ENCODE data around the gene HIBADH. TPM values are rescaled to one million over a fixed set of nuclear protein-coding genes. Genes with fewer than 3 reads are reported as not detected.

The HIBADH gene
- total RNA-seq, 1 experiment from 2014 or later, result 23.2 TPM

DNA sequence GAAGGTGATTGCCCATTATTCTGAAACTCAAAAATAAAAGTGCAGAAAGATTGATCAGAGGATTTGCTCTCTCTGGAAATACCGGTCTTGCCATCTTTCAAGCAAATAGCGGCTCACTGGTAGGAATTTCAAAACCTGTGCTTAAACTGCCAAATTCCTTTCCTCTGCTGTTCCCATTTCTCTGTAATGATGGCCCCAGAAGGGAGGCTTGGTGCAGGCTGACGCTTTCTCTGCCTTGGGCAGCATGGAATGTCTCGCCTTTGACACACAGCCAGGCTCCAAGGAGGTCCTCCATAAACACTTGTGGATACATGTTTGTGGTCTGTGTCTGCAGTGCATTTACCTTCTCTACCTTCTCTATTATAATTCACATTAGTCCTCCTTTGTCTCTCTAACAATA is 146.8 kb downstream of the HIBADH start:
- Histone ChIP-seq H3K56ac (ENCODE audit: insufficient read length, low read depth, low read length) (no peak overlapping the region), H3K9me3 (ENCODE audit: control insufficient read depth, low read depth, low read length) (no peaks in the 10 kb centered on the region), H3K4me1 (ENCODE audit: insufficient read depth, low read length) (no peaks in the 10 kb centered on the region), H3K4me2 (ENCODE audit: insufficient read depth, insufficient read length, low read length) (no peak overlapping the region), H2BK120ac (ENCODE audit: low read depth, low read length, poor library complexity, severe bottlenecking) (no peak overlapping the region), H3K79me2 (ENCODE audit: insufficient read depth, low read length) (no peaks in the 10 kb centered on the region), H2BK20ac (ENCODE audit: low read depth, low read length, poor library complexity, severe bottlenecking) (no peak overlapping the region), H2BK15ac (ENCODE audit: low read depth, low read length) (no peak overlapping the region), H4K8ac (replicated peaks; ENCODE audit: insufficient read length, low read depth, low read length) (no peak overlapping the region), H2BK5ac (ENCODE audit: insufficient read length, low read length) (no peak overlapping the region), H4K20me1 (ENCODE audit: control insufficient read depth, insufficient read depth, insufficient read length) (peaks cover 3% of the 10 kb centered on the region), H2BK12ac (ENCODE audit: insufficient read length, low read depth, low read length) (no peak overlapping the region), H3K23ac (ENCODE audit: insufficient read length, low read depth, low read length) (no peak overlapping the region), H3K14ac (ENCODE audit: insufficient read depth, low read length) (no peak overlapping the region), H3K4ac (ENCODE audit: low read depth, low read length) (no peak overlapping the region), H3T11ph (ENCODE audit: low read length) (no peak overlapping the region), H2AK5ac (ENCODE audit: insufficient read length, low read length) (no peak overlapping the region), H2AFZ (ENCODE audit: low read length) (no peak overlapping the region), H3K18ac (ENCODE audit: insufficient read length, low read depth, low read length) (no peak overlapping the region), H4K5ac (ENCODE audit: insufficient read length, low read depth, low read length) (no peak overlapping the region), H3K27me3 (ENCODE audit: insufficient read depth, low read length) (no peaks in the 10 kb centered on the region), H3K27ac (ENCODE audit: insufficient read length, low read depth, low read length) (no peak overlapping the region), H3K23me2 (ENCODE audit: insufficient read length, low read depth, low read length, poor library complexity, severe bottlenecking) (no peaks in the 10 kb centered on the region), H4K91ac (ENCODE audit: insufficient read length, low read depth, low read length) (no peak overlapping the region), H3K9ac (ENCODE audit: extremely low read depth, insufficient read length, low read length) (no peak overlapping the region), H3K79me1 (ENCODE audit: insufficient read depth, low read depth, low read length, poor library complexity, severe bottlenecking) (no peaks in the 10 kb centered on the region)
- Mint-ChIP-seq H3K36me3 (ENCODE audit: insufficient read depth in 1 of 3, low read depth in 3 of 3) (no peaks in the 10 kb centered on the region; a peak in 1 of 7 replicates), H3K27me3 (ENCODE audit: low read depth) (peaks cover 45% of the 10 kb centered on the region), H3K27ac (peak overlapping the region in 1 of 3 experiments; percentile 65; a peak in 3 of 7 replicates), H3K4me3 (peak overlapping the region; percentile 1 to 33; a peak in 2 of 5 replicates), H3K4me1 (peaks cover 28 to 31% of the 10 kb centered on the region in 2 experiments), H3K9me3 (no peaks in the 10 kb centered on the region)
- TF ChIP-seq, protein P1, sequence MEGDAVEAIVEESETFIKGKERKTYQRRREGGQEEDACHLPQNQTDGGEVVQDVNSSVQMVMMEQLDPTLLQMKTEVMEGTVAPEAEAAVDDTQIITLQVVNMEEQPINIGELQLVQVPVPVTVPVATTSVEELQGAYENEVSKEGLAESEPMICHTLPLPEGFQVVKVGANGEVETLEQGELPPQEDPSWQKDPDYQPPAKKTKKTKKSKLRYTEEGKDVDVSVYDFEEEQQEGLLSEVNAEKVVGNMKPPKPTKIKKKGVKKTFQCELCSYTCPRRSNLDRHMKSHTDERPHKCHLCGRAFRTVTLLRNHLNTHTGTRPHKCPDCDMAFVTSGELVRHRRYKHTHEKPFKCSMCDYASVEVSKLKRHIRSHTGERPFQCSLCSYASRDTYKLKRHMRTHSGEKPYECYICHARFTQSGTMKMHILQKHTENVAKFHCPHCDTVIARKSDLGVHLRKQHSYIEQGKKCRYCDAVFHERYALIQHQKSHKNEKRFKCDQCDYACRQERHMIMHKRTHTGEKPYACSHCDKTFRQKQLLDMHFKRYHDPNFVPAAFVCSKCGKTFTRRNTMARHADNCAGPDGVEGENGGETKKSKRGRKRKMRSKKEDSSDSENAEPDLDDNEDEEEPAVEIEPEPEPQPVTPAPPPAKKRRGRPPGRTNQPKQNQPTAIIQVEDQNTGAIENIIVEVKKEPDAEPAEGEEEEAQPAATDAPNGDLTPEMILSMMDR (conservative IDR thresholded peaks at IDR 0.05), result no peak
- no CpG with 5 or more reads among the region's 4 CpGs for WGBS (ENCODE audit: extremely low coverage, insufficient read length, low lambda C conversion rate)
- DNase-seq, result no peak

Data from H9 (cell line).